ENCODE measurements around the gene PASK. TPM values are rescaled to one million over a fixed set of nuclear protein-coding genes. Genes with fewer than 3 reads are reported as not detected.
A peak's percentile ranks its signal among the peaks of the same experiment; 100 is the strongest.

The PASK gene
- total RNA-seq (2021; ENCODE audit: unreplicated experiment) (45.8 TPM), Bru-seq, nascent RNA (percentile 50 among the genes with signal in this experiment), BruChase-seq, experiment 1, labeled RNA remaining after a 6-hour chase (percentile 74 among the genes with signal in this experiment), BruChase-seq, experiment 2, labeled RNA remaining after a 2-hour chase (percentile 66 among the genes with signal in this experiment)
- 12.4 and 14.7 TPM in 2 replicates for polyA plus RNA-seq (2012)
- long read RNA-seq, full-length matches to known transcripts: 17 of 47 reads
- long read RNA-seq, partial matches to known transcripts: 12 of 47 reads
- long read RNA-seq, other reads (novel, unspliced or antisense): 18 of 47 reads

DNA sequence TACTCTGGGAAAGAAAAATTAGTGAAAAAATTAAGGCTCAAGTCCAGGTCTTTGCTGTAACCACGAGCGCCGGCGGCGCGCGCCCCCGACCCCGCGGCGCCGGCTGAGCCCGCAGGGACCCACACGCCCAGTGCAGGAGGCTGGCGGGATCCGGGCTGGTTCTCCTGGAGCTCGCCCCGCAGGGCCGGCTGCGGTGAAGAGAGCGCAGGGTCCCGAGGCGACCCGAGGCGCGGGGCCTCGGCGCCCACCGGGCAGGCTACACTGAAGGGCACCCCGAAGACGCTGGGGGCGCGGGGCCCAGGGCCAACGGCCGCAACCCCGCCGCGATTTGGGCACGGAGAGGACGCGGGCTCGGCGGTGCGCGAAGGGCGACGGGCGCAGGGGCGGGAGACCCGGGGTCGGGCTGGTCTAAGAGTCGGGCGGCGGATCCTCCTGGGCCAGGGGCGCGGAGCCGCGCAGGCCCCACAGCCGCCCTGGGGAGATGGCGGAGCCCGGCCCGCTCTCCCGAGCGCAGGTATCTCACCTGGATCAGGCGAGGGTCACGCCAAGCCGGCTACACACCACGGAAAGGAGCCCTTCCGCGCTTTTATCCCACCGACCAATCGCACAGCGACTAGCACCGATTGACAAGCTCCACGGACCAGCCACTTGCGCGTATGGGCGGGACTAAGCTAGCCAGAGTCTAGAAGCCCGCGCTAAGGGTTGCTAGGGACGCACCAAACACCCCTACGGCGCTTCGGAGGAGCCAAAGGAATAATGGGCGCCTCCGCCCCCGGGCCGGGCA is at the start of gene PASK:
Gene PASK (minus strand): TSS at position 582 of the 784 bp plus-strand sequence. CDS start 6,440 bp downstream, outside the sequence.
- CTCF ChIA-PET: interaction anchor here (0.8 to 1.7 kb wide), 3 partner anchors 166 to 309 kb away, joined by 3 to 5 read pairs (median 3); no protein-coding TSS in a partner anchor
- Histone ChIP-seq H3K36me3 (ENCODE audit: control insufficient read depth in 1 of 2, insufficient read depth in 2 of 2, low read length in 2 of 2) (peaks cover 0 to 1% of the 10 kb centered on the region in 2 experiments; a peak in 1 of 4 replicates), H3K27me3 (ENCODE audit: insufficient read depth, low read length) (no peaks in the 10 kb centered on the region), H4K20me1 (ENCODE audit: insufficient read depth) (no peaks in the 10 kb centered on the region), H3K79me2 (ENCODE audit: insufficient read depth, low read length) (peaks cover 44% of the 10 kb centered on the region), H3K4me1 (ENCODE audit: control insufficient read depth in 1 of 2, insufficient read depth in 2 of 2, low read length in 2 of 2) (peaks cover 11 to 22% of the 10 kb centered on the region in 2 experiments; a peak in 3 of 4 replicates), H3K9ac (ENCODE audit: low read length) (peak within 1 kb of the TSS; percentile 91), H2AFZ (ENCODE audit: low read depth, low read length, poor library complexity, severe bottlenecking) (peak within 1 kb of the TSS; percentile 87), H3K27ac (ENCODE audit: low read depth, low read length) (peak within 1 kb of the TSS; percentile 67), H3K9me3 (ENCODE audit: control insufficient read depth in 1 of 2, insufficient read depth in 1 of 2, low read depth in 1 of 2, low read length in 2 of 2) (no peaks in the 10 kb centered on the region), H3K4me2 (ENCODE audit: low read length) (peak within 1 kb of the TSS; percentile 99), H3K4me3 (replicated peaks in 1 of 2; ENCODE audit: low read depth in 1 of 2, low read length in 2 of 2) (peak within 1 kb of the TSS; percentile 82 to 83), H3K9me2 (ENCODE audit: insufficient read depth) (no peaks in the 10 kb centered on the region)
- ATAC-seq: peak; percentile 88
- peak; percentile 95 for DNase-seq (ENCODE audit: low read depth, low spot score)
- intact Hi-C loops (cut with micrococcal nuclease): no loop called here
- RAD21 ChIA-PET (ENCODE audit: low non-redundant PET in 1 of 2, low total read pairs in 2 of 2, uncharacterized antibody in 2 of 2, unreplicated experiment in 2 of 2): no interaction called here
- TF ChIP-seq EGR1 (IDR thresholded peaks at IDR 0.05; ENCODE audit: low read depth): peak; percentile 78
- no peak for TF ChIP-seq CEBPB (IDR thresholded peaks at IDR 0.05; ENCODE audit: low read depth)
- TF ChIP-seq, protein P1, sequence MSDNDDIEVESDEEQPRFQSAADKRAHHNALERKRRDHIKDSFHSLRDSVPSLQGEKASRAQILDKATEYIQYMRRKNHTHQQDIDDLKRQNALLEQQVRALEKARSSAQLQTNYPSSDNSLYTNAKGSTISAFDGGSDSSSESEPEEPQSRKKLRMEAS (IDR thresholded peaks at IDR 0.05): peak; percentile 45; the same call in 1 of the 2 replicates
- no peak for TF ChIP-seq JUND (IDR thresholded peaks at IDR 0.05)
- TF ChIP-seq POLR2A (IDR thresholded peaks at IDR 0.05; ENCODE audit: borderline replicate concordance, extremely low read depth, insufficient read depth, insufficient read length): peak; percentile 37
- TF ChIP-seq, protein P2, sequence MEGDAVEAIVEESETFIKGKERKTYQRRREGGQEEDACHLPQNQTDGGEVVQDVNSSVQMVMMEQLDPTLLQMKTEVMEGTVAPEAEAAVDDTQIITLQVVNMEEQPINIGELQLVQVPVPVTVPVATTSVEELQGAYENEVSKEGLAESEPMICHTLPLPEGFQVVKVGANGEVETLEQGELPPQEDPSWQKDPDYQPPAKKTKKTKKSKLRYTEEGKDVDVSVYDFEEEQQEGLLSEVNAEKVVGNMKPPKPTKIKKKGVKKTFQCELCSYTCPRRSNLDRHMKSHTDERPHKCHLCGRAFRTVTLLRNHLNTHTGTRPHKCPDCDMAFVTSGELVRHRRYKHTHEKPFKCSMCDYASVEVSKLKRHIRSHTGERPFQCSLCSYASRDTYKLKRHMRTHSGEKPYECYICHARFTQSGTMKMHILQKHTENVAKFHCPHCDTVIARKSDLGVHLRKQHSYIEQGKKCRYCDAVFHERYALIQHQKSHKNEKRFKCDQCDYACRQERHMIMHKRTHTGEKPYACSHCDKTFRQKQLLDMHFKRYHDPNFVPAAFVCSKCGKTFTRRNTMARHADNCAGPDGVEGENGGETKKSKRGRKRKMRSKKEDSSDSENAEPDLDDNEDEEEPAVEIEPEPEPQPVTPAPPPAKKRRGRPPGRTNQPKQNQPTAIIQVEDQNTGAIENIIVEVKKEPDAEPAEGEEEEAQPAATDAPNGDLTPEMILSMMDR (IDR thresholded peaks at IDR 0.05 in 2 of 3, conservative IDR thresholded peaks at IDR 0.05 in 1 of 3; ENCODE audit: borderline replicate concordance in 1 of 3, insufficient read depth in 1 of 3, low read depth in 2 of 3, low read length in 2 of 3): no peak
- no peak for TF ChIP-seq RAD21 (IDR thresholded peaks at IDR 0.05; ENCODE audit: low read depth)
- no peak for TF ChIP-seq FOSL1 (IDR thresholded peaks at IDR 0.05; ENCODE audit: low read depth)
- peak; percentile 83 for TF ChIP-seq ZFX (IDR thresholded peaks at IDR 0.05)
- TF ChIP-seq ZNF274 (IDR thresholded peaks at IDR 0.05; ENCODE audit: low read depth, low read length): no peak
- TF ChIP-seq YY1 (IDR thresholded peaks at IDR 0.05; ENCODE audit: extremely low read depth, insufficient replicate concordance, low read depth, low read length): peak; percentile 74
- TF ChIP-seq SIN3A (IDR thresholded peaks at IDR 0.05; ENCODE audit: low read depth): peak; percentile 83
- TF ChIP-seq SP1 (IDR thresholded peaks at IDR 0.05; ENCODE audit: low read depth): peak; percentile 93
- peak; percentile 55 for TF ChIP-seq POLR2AphosphoS5 (IDR thresholded peaks at IDR 0.05; ENCODE audit: low read depth, low read length)
- TF ChIP-seq, protein P3, sequence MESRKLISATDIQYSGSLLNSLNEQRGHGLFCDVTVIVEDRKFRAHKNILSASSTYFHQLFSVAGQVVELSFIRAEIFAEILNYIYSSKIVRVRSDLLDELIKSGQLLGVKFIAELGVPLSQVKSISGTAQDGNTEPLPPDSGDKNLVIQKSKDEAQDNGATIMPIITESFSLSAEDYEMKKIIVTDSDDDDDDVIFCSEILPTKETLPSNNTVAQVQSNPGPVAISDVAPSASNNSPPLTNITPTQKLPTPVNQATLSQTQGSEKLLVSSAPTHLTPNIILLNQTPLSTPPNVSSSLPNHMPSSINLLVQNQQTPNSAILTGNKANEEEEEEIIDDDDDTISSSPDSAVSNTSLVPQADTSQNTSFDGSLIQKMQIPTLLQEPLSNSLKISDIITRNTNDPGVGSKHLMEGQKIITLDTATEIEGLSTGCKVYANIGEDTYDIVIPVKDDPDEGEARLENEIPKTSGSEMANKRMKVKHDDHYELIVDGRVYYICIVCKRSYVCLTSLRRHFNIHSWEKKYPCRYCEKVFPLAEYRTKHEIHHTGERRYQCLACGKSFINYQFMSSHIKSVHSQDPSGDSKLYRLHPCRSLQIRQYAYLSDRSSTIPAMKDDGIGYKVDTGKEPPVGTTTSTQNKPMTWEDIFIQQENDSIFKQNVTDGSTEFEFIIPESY (IDR thresholded peaks at IDR 0.05; ENCODE audit: extremely low read depth, insufficient replicate concordance, low read length): no peak
- peak; percentile 95 for TF ChIP-seq TCF7L2 (IDR thresholded peaks at IDR 0.05; ENCODE audit: borderline replicate concordance, extremely low read depth, insufficient read depth, insufficient read length)
- no peak for TF ChIP-seq EZH2phosphoT487 (IDR thresholded peaks at IDR 0.05; ENCODE audit: borderline replicate concordance)
- POLR2A ChIA-PET: interaction anchor here (0.7 to 1.5 kb wide), 4 partner anchors 12 to 47 kb away, joined by 3 read pairs; partner anchors contain the start of gene MTERF4
- no TSS peak for BruUV-seq (replicated peaks)

Measured in HCT116 (cell line).